Mesothelial cell of epicardium (in vitro differentiated cells): ENCODE measurements around the gene NCL. TPM values are rescaled to one million over a fixed set of nuclear protein-coding genes. Genes with fewer than 3 reads are reported as not detected.
"Not testable (repeated sequence)": the region's sequence is repeated elsewhere in the genome, so short reads cannot be mapped to it uniquely, and the experiment has no call there.

Experiments
- DNase-seq, 2 experiments: peaks; one replicate each; pipeline ENCODE4 v3.0.0; 2021; ENCODE audit warnings: low spot score in 2 of 2; ENCODE audit not compliant: unreplicated experiment in 2 of 2
- H3K27ac Mint-ChIP-seq: 2 replicates; pipeline ENCODE4 v1.8.0; 2021; ENCODE audit warnings: mixed read lengths
- H3K27me3 Mint-ChIP-seq: 2 replicates; pipeline ENCODE4 v1.8.0; 2021; ENCODE audit warnings: low read depth, mixed read lengths
- H3K36me3 Mint-ChIP-seq: 2 replicates; pipeline ENCODE4 v1.8.0; 2021; ENCODE audit warnings: mixed read lengths
- H3K4me1 Mint-ChIP-seq: 2 replicates; pipeline ENCODE4 v1.8.0; 2021; ENCODE audit warnings: mixed read lengths
- H3K4me3 Mint-ChIP-seq: 2 replicates; pipeline ENCODE4 v1.8.0; 2021; ENCODE audit warnings: mild to moderate bottlenecking, moderate library complexity, mixed read lengths
- H3K9me3 Mint-ChIP-seq: 2 replicates; pipeline ENCODE4 v1.8.0; 2021; ENCODE audit warnings: mixed read lengths
- total RNA-seq: library from RNA; stranded (reverse); gene quantifications from 3 replicates; pipeline ENCODE4 v1.2.1, GENCODE V29; 2021
- TF ChIP-seq, protein P1 (sequence below): fragments of 200-600 bp; sonication (generic); IDR thresholded peaks from one replicate; pipeline ENCODE4 v1.5.0; 2021; ENCODE audit warnings: antibody characterized with exemption; ENCODE audit not compliant: unreplicated experiment

The NCL gene
- total RNA-seq, 1 donor from 2014 or later, result 631 TPM

- Mint-ChIP-seq H3K36me3 (peaks cover 1% of the 10 kb centered on the region), H3K9me3 (peaks cover 2% of the 10 kb centered on the region), H3K27ac (no peak overlapping the region), H3K27me3 (no peaks in the 10 kb centered on the region), H3K4me1 (no peaks in the 10 kb centered on the region), H3K4me3 (no peak overlapping the region)
- DNase-seq, result no peak
- TF ChIP-seq, protein P1, sequence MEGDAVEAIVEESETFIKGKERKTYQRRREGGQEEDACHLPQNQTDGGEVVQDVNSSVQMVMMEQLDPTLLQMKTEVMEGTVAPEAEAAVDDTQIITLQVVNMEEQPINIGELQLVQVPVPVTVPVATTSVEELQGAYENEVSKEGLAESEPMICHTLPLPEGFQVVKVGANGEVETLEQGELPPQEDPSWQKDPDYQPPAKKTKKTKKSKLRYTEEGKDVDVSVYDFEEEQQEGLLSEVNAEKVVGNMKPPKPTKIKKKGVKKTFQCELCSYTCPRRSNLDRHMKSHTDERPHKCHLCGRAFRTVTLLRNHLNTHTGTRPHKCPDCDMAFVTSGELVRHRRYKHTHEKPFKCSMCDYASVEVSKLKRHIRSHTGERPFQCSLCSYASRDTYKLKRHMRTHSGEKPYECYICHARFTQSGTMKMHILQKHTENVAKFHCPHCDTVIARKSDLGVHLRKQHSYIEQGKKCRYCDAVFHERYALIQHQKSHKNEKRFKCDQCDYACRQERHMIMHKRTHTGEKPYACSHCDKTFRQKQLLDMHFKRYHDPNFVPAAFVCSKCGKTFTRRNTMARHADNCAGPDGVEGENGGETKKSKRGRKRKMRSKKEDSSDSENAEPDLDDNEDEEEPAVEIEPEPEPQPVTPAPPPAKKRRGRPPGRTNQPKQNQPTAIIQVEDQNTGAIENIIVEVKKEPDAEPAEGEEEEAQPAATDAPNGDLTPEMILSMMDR, result no peak
Observed at GRCh38 chr2:231436957-231437356, 27.3 kb downstream of the NCL start.

DNA sequence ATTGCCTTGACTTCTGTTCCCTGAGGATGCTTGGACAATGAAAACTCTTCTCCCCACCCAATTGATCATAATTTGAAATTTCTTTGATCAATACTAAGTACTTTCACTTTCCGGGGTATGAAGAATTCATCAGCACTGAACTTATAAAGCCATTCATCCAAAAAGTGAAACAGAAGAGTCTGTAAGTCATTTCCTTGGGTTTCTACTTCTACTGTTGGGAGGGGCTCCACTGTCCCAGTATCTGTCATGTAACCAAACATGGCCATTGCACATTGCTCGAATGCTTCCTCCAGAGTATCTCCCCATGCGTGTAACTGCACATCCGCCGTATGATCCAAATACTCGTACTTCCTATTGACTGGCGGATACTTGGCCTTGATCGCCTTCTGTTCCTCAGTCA, 30.3 kb downstream of the NCL start:
- no peak overlapping the region for H3K27ac Mint-ChIP-seq
- H3K4me3 Mint-ChIP-seq, result no peak overlapping the region
- TF ChIP-seq, protein P1, result no peak
- no peaks in the 10 kb centered on the region for H3K27me3 Mint-ChIP-seq
- DNase-seq, result no peak
- peaks cover 4% of the 10 kb centered on the region for H3K36me3 Mint-ChIP-seq
- peaks cover 13% of the 10 kb centered on the region for H3K9me3 Mint-ChIP-seq
- H3K4me1 Mint-ChIP-seq, result no peaks in the 10 kb centered on the region

GRCh38 chr2:231431606-231432005, 32.7 kb downstream of the NCL start:
- H3K4me3 Mint-ChIP-seq, result no peak overlapping the region
- TF ChIP-seq, protein P1, result no peak
- H3K9me3 Mint-ChIP-seq, result peaks cover 13% of the 10 kb centered on the region
- DNase-seq, result no peak
- peaks cover 4% of the 10 kb centered on the region for H3K36me3 Mint-ChIP-seq
- no peaks in the 10 kb centered on the region for H3K27me3 Mint-ChIP-seq
- H3K4me1 Mint-ChIP-seq, result no peaks in the 10 kb centered on the region
- no peak overlapping the region for H3K27ac Mint-ChIP-seq

DNA sequence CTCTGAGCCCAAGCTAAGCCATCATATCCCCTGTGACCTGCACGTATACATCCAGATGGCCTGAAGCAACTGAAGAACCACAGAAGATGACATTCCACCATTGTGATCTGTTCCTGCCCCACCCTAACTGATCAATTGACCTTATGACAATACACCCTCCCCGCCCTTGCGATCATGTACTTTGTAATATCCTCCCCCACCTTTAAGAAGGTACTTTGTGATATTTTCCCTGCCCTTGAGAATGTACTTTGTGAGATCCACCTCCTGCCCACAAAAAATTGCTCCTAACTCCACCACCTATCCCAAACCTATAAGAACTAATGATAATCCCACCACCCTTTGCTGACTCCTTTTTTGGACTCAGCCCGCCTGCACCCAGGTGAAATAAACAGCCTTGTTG, 33.8 kb downstream of the NCL start:
- not testable (repeated sequence) for H3K4me3 Mint-ChIP-seq, H3K36me3 Mint-ChIP-seq, DNase-seq, H3K4me1 Mint-ChIP-seq, H3K27me3 Mint-ChIP-seq, H3K27ac Mint-ChIP-seq
- peaks cover 13% of the 10 kb centered on the region for H3K9me3 Mint-ChIP-seq

DNA sequence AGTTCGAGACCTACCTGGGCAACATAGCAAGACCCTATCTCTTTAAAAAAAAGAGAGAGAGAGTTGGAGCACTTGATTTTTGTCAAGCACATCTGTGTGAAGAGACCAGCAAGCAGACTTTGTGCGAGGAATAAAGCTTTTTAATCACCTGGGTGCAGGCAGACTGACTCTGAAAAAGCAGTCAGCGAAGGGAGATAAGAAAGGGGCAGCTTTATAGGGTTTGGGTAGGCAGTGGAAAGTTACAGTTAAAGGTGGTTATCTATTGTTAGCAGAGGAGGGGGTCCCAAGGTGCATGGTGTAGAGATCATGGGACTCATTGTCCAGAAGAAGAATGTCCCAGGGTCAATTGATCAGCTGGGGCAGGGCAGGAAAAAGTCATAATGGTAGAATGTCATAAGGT, 34.4 kb downstream of the NCL start:
- H3K27ac Mint-ChIP-seq, result no peak overlapping the region
- H3K9me3 Mint-ChIP-seq, result peaks cover 13% of the 10 kb centered on the region
- no peaks in the 10 kb centered on the region for H3K27me3 Mint-ChIP-seq
- TF ChIP-seq, protein P1, result no peak
- peaks cover 4% of the 10 kb centered on the region for H3K36me3 Mint-ChIP-seq
- H3K4me3 Mint-ChIP-seq, result no peak overlapping the region
- no peak for DNase-seq
- no peaks in the 10 kb centered on the region for H3K4me1 Mint-ChIP-seq

GRCh38 chr2:231429152-231429551, 35.1 kb downstream of the NCL start:
- TF ChIP-seq, protein P1, result no peak
- DNase-seq, result no peak
- peaks cover 13% of the 10 kb centered on the region for H3K9me3 Mint-ChIP-seq
- H3K36me3 Mint-ChIP-seq, result peaks cover 4% of the 10 kb centered on the region
- H3K4me3 Mint-ChIP-seq, result no peak overlapping the region
- H3K27ac Mint-ChIP-seq, result no peak overlapping the region
- no peaks in the 10 kb centered on the region for H3K27me3 Mint-ChIP-seq
- H3K4me1 Mint-ChIP-seq, result no peaks in the 10 kb centered on the region
